Nephron progenitor cell (in vitro differentiated cells): ENCODE data around the gene SLC24A4.

Experiments
- DNase-seq: peaks from one replicate; pipeline ENCODE4 v3.0.0; 2021
- H3K27ac Mint-ChIP-seq: 2 replicates; pipeline ENCODE4 v1.8.0; 2021; ENCODE audit warnings: mild to moderate bottlenecking, moderate library complexity, mixed read lengths
- H3K27me3 Mint-ChIP-seq: 2 replicates; pipeline ENCODE4 v1.8.0; 2021; ENCODE audit warnings: mild to moderate bottlenecking, low read depth, mixed read lengths; ENCODE audit not compliant: poor library complexity
- H3K36me3 Mint-ChIP-seq: 2 replicates; pipeline ENCODE4 v1.8.0; 2021; ENCODE audit warnings: low read depth, mixed read lengths
- H3K4me1 Mint-ChIP-seq: 2 replicates; pipeline ENCODE4 v1.8.0; 2021; ENCODE audit warnings: mixed read lengths
- H3K4me3 Mint-ChIP-seq: 2 replicates; pipeline ENCODE4 v1.8.0; 2021; ENCODE audit warnings: mild to moderate bottlenecking, moderate library complexity, mixed read lengths
- H3K9me3 Mint-ChIP-seq: 2 replicates; pipeline ENCODE4 v1.8.0; 2021; ENCODE audit warnings: mild to moderate bottlenecking, moderate library complexity, mixed read lengths
- TF ChIP-seq, protein P1 (sequence below): fragments of 200-600 bp; sonication (generic); IDR thresholded peaks from 2 replicates; pipeline ENCODE4 v1.5.0; 2021; ENCODE audit warnings: antibody characterized with exemption

The SLC24A4 gene

DNA sequence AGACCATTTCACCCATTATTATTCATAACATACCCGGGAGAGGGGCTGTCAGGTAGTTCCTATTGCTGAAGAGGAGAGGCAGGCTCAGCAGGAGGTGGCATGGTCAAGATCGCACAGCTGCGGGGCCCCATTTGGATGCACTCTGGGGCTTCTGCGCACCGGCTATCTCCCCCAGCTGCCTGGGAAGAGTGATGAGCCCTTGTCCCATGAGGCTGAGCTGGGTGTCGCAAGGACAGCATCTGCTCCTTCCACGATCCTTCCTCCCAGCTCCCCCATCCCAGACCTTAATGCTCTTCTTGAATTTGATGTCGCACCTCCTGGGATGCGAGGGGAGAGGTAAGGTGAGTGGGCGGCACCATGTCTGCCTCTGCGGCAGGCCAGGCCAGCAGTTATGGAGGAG lies 62.6 kb downstream of the SLC24A4 start:
- Mint-ChIP-seq H3K9me3 (no peaks in the 10 kb centered on the region), H3K36me3 (no peaks in the 10 kb centered on the region), H3K27ac (no peak overlapping the region), H3K4me1 (peaks cover 31% of the 10 kb centered on the region), H3K4me3 (no peak overlapping the region), H3K27me3 (peaks cover 19% of the 10 kb centered on the region)
- no peak for DNase-seq
- TF ChIP-seq, protein P1, sequence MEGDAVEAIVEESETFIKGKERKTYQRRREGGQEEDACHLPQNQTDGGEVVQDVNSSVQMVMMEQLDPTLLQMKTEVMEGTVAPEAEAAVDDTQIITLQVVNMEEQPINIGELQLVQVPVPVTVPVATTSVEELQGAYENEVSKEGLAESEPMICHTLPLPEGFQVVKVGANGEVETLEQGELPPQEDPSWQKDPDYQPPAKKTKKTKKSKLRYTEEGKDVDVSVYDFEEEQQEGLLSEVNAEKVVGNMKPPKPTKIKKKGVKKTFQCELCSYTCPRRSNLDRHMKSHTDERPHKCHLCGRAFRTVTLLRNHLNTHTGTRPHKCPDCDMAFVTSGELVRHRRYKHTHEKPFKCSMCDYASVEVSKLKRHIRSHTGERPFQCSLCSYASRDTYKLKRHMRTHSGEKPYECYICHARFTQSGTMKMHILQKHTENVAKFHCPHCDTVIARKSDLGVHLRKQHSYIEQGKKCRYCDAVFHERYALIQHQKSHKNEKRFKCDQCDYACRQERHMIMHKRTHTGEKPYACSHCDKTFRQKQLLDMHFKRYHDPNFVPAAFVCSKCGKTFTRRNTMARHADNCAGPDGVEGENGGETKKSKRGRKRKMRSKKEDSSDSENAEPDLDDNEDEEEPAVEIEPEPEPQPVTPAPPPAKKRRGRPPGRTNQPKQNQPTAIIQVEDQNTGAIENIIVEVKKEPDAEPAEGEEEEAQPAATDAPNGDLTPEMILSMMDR, result no peak

DNA sequence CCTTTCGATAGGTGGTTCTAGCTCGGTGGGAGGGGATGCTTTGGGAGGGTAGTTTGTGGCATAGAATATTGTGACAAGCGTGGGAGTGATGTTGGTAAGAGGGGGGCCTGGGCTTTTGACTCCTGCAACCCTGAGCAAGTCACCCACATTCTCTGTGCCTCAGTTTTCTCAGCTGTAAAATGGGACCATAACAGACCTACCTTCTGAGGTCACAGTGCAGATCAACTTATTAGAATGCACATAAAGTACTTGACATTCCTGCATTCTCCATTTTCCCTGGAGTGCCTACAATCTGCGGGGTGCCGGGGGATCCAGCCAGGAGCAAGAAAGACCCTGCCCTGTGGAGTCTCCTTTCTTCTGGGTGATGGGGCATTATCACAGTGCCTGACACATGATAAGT lies 63.2 kb downstream of the SLC24A4 start:
- no peak for DNase-seq
- H3K27me3 Mint-ChIP-seq, result peaks cover 19% of the 10 kb centered on the region
- H3K36me3 Mint-ChIP-seq, result no peaks in the 10 kb centered on the region
- no peak overlapping the region for H3K4me3 Mint-ChIP-seq
- H3K9me3 Mint-ChIP-seq, result no peaks in the 10 kb centered on the region
- no peak overlapping the region for H3K27ac Mint-ChIP-seq
- TF ChIP-seq, protein P1, result no peak
- H3K4me1 Mint-ChIP-seq, result peaks cover 31% of the 10 kb centered on the region

DNA sequence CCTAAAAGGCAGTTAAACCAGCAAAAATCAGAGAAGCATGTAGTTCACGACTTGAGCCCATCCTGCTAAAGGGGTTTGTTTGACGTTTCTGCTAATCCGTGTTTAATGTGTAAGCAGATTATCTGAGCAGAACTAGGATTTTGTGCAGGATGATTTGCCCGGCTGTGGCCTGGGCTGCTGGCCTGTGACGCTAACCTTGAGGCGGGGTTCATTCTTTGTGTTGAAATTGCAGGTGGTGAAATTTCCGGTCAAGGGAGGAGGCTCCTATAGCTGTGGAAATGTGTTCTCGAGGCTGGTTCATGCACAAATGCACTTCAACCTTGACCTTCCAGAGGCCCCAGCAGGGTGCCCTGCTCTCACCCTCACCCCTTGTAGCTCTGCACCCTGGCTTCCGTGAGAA lies 63.7 kb downstream of the SLC24A4 start:
- H3K9me3 Mint-ChIP-seq, result no peaks in the 10 kb centered on the region
- DNase-seq, result no peak
- H3K27ac Mint-ChIP-seq, result no peak overlapping the region
- peaks cover 16% of the 10 kb centered on the region for H3K27me3 Mint-ChIP-seq
- no peak overlapping the region for H3K4me3 Mint-ChIP-seq
- TF ChIP-seq, protein P1, result no peak
- H3K4me1 Mint-ChIP-seq, result peaks cover 31% of the 10 kb centered on the region
- H3K36me3 Mint-ChIP-seq, result no peaks in the 10 kb centered on the region

DNA sequence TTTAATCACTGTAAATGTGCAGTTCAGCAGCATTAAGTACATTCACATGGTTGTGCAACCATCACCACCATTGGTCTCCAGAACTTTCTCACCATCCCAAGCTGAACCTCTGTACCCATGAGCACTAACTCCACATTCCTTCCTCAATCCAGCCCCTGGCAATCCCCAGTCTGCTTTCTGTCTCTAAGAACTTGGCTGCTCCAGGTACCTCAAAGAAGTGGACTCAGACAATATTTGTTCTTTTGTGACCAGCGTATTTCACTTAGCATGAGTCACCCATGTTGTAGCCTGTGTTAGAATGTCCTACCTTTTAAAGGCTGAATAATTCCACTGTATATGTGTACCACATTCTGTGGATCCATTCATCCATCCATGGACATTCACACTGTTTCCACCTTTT lies 64.6 kb downstream of the SLC24A4 start:
- DNase-seq, result no peak
- no peak overlapping the region for H3K27ac Mint-ChIP-seq
- TF ChIP-seq, protein P1, result no peak
- H3K4me1 Mint-ChIP-seq, result peaks cover 31% of the 10 kb centered on the region
- H3K36me3 Mint-ChIP-seq, result no peaks in the 10 kb centered on the region
- H3K4me3 Mint-ChIP-seq, result no peak overlapping the region
- H3K27me3 Mint-ChIP-seq, result peaks cover 16% of the 10 kb centered on the region
- no peaks in the 10 kb centered on the region for H3K9me3 Mint-ChIP-seq

DNA sequence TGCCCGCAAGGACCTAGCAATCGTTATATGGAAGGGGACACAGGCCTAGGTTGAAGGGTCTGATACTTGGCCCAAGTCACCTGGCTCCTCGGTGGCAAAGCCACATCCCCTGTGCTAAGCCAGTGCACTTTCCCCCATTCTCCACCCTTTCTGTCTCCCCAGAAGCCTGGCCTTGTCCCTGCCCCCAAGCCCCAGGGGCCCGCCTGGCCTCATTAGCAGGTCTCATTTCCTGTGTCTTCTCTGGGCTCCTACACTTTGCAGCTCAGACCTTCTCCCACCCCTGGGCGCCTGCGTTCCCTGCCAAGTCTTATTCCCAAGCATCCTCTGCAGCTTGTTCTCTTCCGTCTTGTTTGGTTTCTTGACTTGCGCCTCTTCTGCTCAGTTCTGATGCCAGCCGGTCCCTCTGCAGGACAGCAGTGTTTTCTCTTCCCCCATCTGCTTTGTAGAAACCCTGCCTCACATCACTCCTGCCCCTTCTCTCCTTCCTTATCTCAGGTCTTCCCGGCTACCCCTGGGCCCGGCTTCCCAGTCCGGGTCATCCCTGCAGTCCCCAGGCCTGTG lies 66.7 kb downstream of the SLC24A4 start:
- no peak overlapping the region for H3K27ac Mint-ChIP-seq
- peaks cover 26% of the 10 kb centered on the region for H3K4me1 Mint-ChIP-seq

DNA sequence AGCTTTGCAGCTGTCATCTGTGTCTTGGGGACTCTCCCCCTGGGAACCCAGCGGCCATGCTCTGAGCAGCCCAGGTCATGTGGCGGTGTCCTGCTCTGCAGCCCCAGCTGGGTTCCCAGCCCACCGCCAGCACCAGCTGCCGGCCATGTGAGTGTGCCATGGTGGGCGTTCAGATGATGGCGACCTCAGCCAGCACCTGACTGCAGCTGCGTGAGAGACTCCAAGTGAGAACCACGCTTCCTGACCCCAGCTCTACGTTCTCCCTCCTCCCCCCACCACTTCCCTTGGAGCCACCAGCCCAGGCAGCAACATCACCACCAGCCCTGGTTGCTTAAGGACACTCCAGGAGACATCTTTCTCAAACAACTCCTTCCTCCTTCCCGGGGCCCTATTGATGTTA lies 68.8 kb downstream of the SLC24A4 start:
- no peak for DNase-seq
- H3K9me3 Mint-ChIP-seq, result no peaks in the 10 kb centered on the region
- H3K4me3 Mint-ChIP-seq, result no peak overlapping the region
- no peaks in the 10 kb centered on the region for H3K36me3 Mint-ChIP-seq
- peaks cover 5% of the 10 kb centered on the region for H3K27me3 Mint-ChIP-seq
- H3K4me1 Mint-ChIP-seq, result peaks cover 20% of the 10 kb centered on the region
- H3K27ac Mint-ChIP-seq, result no peak overlapping the region
- TF ChIP-seq, protein P1, result no peak

More for the DNA sequence above, 66.7 kb downstream of the SLC24A4 start:
- Mint-ChIP-seq H3K36me3 (no peaks in the 10 kb centered on the region), H3K27me3 (peaks cover 12% of the 10 kb centered on the region), H3K4me3 (no peak overlapping the region), H3K9me3 (no peaks in the 10 kb centered on the region)
- TF ChIP-seq, protein P1, result no peak
- no peak for DNase-seq
